Central memory CD8-positive, alpha-beta T cell (primary cell): ENCODE measurements around the gene SVIL.
"Not testable (repeated sequence)": the region's sequence is repeated elsewhere in the genome, so short reads cannot be mapped to it uniquely, and the experiment has no call there.

Experiments
- ATAC-seq: fragments of 150-1000 bp; cut with Tn5 transposase; replicated peaks from 2 replicates; pipeline ENCODE4 v1.10.0; 2022; ENCODE audit warnings: mild to moderate bottlenecking, moderate FRiP score, moderate number of reproducible peaks; ENCODE audit not compliant: poor library complexity, severe bottlenecking; ENCODE audit errors: extremely low read depth
- DNase-seq, 2 donors: peaks; one replicate each; pipeline ENCODE4 v3.0.0; 2021; ENCODE audit warnings: low spot score in 2 of 2
- H3K27ac Mint-ChIP-seq: one replicate; pipeline ENCODE4 v1.8.0; 2022; ENCODE audit warnings: low read depth, mild to moderate bottlenecking, moderate library complexity, mixed read lengths
- H3K27me3 Mint-ChIP-seq: one replicate; pipeline ENCODE4 v1.8.0; 2022; ENCODE audit warnings: mixed read lengths
- H3K36me3 Mint-ChIP-seq: one replicate; pipeline ENCODE4 v1.8.0; 2022; ENCODE audit warnings: mild to moderate bottlenecking, moderate library complexity, mixed read lengths; ENCODE audit not compliant: insufficient read depth
- H3K4me1 Mint-ChIP-seq: one replicate; pipeline ENCODE4 v1.8.0; 2022; ENCODE audit warnings: mixed read lengths
- H3K4me3 Mint-ChIP-seq: one replicate; pipeline ENCODE4 v1.8.0; 2022; ENCODE audit warnings: mild to moderate bottlenecking, moderate library complexity, mixed read lengths
- H3K9me3 Mint-ChIP-seq: one replicate; pipeline ENCODE4 v1.8.0; 2022; ENCODE audit warnings: mixed read lengths

SVIL gene

DNA sequence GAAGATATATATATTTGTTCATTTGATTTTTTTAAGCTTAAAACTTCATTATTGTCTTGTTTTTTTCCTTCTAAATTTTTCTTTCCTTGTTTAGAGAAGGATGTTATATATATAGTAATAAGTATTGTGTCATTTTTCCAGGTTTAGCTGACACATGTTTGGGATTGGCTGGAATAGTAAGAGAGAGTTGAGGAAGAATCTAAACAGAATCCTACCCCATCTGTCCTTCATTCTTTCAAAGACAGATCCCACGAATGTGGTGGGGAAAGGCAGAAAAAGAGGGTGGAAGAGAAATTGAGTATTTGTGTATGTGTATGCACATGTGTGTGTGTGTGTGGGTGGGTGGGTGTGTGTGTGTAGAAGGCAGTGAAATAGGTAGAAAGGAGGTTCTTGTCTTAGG, 132.4 kb downstream of the SVIL start:
- H3K27me3 Mint-ChIP-seq: no peaks in the 10 kb centered on the region
- ATAC-seq (no peak), DNase-seq (no peak)
- peaks cover 9% of the 10 kb centered on the region for H3K36me3 Mint-ChIP-seq
- no peaks in the 10 kb centered on the region for H3K4me1 Mint-ChIP-seq
- no peaks in the 10 kb centered on the region for H3K9me3 Mint-ChIP-seq
- no peak overlapping the region for H3K4me3 Mint-ChIP-seq
- H3K27ac Mint-ChIP-seq: no peak overlapping the region

GRCh38 chr10:29501692-29502091, 133.1 kb downstream of the SVIL start:
- Mint-ChIP-seq H3K36me3 (peaks cover 9% of the 10 kb centered on the region), H3K27ac (no peak overlapping the region), H3K4me1 (no peaks in the 10 kb centered on the region), H3K4me3 (no peak overlapping the region), H3K9me3 (no peaks in the 10 kb centered on the region), H3K27me3 (no peaks in the 10 kb centered on the region)
- no peak for ATAC-seq
- no peak for DNase-seq

DNA sequence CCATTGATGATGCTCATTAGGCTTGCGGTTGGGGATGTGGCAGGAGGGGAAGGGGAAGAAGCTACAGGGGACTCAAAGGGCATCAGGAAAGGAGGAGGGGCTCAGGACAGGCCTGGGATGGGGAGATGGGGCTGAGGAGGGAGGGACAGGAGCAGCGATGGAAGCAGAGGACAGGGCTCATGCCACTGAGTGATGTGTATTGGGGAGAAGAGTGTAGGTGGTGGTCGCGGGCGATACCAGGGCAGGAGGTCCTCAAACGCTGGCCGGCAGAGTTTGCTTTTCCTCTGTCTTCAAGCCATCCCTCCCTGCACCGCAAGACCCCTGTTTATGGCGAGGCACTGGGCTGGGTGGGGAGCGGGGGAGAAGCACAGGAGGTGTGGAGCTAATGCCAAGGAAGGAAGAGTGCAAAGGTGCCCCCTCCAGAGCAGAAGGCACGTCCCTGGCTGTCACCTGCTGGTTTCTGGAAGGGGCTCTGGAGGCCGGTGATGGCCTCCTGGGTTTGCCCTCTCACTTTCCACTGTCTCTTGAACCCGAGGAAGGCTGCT, 134.7 kb downstream of the SVIL start:
- no peaks in the 10 kb centered on the region for H3K27me3 Mint-ChIP-seq
- H3K36me3 Mint-ChIP-seq: peaks cover 8% of the 10 kb centered on the region
- DNase-seq (no peak), ATAC-seq (no peak)
- no peaks in the 10 kb centered on the region for H3K9me3 Mint-ChIP-seq
- H3K4me1 Mint-ChIP-seq: peaks cover 5% of the 10 kb centered on the region
- H3K27ac Mint-ChIP-seq: no peak overlapping the region
- no peak overlapping the region for H3K4me3 Mint-ChIP-seq

DNA sequence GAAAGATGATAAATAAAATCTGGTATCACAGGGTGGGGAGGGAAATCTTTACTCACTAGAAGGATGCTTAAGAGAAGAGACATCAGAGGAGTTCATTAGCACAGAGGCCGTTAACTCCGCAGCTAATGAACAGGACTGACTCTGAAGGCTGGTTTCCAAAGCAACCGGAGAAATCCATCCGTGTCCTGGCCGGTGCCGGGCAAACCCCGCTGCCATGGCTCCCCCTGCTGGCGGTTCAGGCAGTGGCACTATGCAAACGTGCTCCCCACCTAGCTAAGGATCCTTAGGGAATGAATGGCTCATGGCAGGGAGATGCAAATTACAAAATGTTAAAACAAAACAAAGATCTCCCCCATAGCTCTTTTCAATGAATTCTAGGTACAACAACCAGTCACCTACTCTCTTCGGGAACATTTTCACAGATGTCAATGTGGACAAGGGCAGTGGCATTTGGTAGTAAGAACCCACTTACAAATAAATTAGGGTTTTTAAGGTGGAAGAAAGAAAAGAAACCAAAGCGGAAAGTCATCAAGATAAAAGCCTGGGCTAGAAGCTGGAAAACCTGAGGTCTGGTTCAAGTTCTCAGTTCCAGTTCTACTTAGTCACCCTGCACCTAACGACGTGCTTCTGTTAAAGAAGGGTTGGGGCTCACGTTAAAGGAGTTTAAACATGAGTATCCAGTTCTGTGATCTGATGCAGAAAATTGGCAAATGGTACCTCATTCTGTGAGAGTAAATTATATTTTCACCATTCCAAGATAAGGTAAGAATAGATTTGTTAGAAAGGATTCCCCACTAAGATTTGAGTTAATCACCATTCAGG, 138.2 kb downstream of the SVIL start:
- Mint-ChIP-seq H3K27me3 (no peaks in the 10 kb centered on the region), H3K9me3 (no peaks in the 10 kb centered on the region), H3K4me3 (no peak overlapping the region), H3K36me3 (peaks cover 14% of the 10 kb centered on the region), H3K4me1 (peaks cover 5% of the 10 kb centered on the region), H3K27ac (no peak overlapping the region)
- ATAC-seq: no peak
- peak; percentile 26 to 43 for DNase-seq

DNA sequence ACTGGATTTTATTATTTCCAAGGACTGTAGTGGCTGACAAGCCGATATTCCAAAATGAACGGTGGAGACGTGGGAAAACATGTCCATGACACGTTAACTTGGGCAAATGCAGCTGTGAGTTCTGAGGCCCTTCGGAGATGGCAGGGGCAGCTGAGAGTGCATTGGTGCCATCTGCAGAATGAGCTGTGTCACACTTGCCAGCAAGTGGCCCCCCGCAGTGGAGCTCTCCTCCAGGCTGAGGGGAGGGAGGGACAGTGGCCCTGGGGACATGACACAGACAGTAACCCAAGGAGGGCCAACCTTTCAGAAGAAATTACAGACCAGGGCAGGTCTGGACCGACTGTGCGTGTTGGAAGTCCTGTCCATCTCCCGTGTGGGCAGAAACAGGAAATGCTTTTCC, 139.4 kb downstream of the SVIL start:
- Mint-ChIP-seq H3K27ac (no peak overlapping the region), H3K36me3 (peaks cover 24% of the 10 kb centered on the region), H3K4me1 (peaks cover 5% of the 10 kb centered on the region), H3K4me3 (no peak overlapping the region), H3K27me3 (no peaks in the 10 kb centered on the region), H3K9me3 (no peaks in the 10 kb centered on the region)
- DNase-seq (no peak), ATAC-seq (no peak)

- Mint-ChIP-seq H3K36me3 (peaks cover 25% of the 10 kb centered on the region), H3K4me3 (no peak overlapping the region), H3K27me3 (no peaks in the 10 kb centered on the region), H3K9me3 (no peaks in the 10 kb centered on the region), H3K4me1 (peaks cover 5% of the 10 kb centered on the region), H3K27ac (no peak overlapping the region)
- DNase-seq (no peak), ATAC-seq (no peak)
These were observed 141.1 kb downstream of the SVIL start for GRCh38 chr10:29493697-29494096.

GRCh38 chr10:29492774-29493173, 142.0 kb downstream of the SVIL start:
- peaks cover 27% of the 10 kb centered on the region for H3K36me3 Mint-ChIP-seq
- no peaks in the 10 kb centered on the region for H3K9me3 Mint-ChIP-seq
- ATAC-seq: no peak

GRCh38 chr10:29491918-29492317, 142.9 kb downstream of the SVIL start:
- H3K4me3 Mint-ChIP-seq: no peak overlapping the region
- no peaks in the 10 kb centered on the region for H3K9me3 Mint-ChIP-seq
- peaks cover 27% of the 10 kb centered on the region for H3K36me3 Mint-ChIP-seq
- no peak overlapping the region for H3K27ac Mint-ChIP-seq
- no peaks in the 10 kb centered on the region for H3K27me3 Mint-ChIP-seq
- peaks cover 18% of the 10 kb centered on the region for H3K4me1 Mint-ChIP-seq
- no peak for ATAC-seq
- no peak for DNase-seq

More at GRCh38 chr10:29492774-29493173, 142.0 kb downstream of the SVIL start:
- Mint-ChIP-seq H3K27me3 (no peaks in the 10 kb centered on the region), H3K27ac (no peak overlapping the region), H3K4me3 (no peak overlapping the region), H3K4me1 (peaks cover 9% of the 10 kb centered on the region)
- no peak for DNase-seq

GRCh38 chr10:29490781-29491280, 143.9 kb downstream of the SVIL start:
- H3K27me3 Mint-ChIP-seq, H3K27ac Mint-ChIP-seq, ATAC-seq, DNase-seq, H3K4me3 Mint-ChIP-seq, H3K9me3 Mint-ChIP-seq: not testable (repeated sequence)
- Mint-ChIP-seq H3K36me3 (peaks cover 29% of the 10 kb centered on the region), H3K4me1 (peaks cover 14% of the 10 kb centered on the region)

- H3K9me3 Mint-ChIP-seq, H3K27me3 Mint-ChIP-seq, H3K27ac Mint-ChIP-seq, H3K4me3 Mint-ChIP-seq, DNase-seq: not testable (repeated sequence)
- H3K36me3 Mint-ChIP-seq: peaks cover 28% of the 10 kb centered on the region
- peak; percentile 68 for ATAC-seq
- H3K4me1 Mint-ChIP-seq: peaks cover 14% of the 10 kb centered on the region
These were observed 146.3 kb downstream of the SVIL start for GRCh38 chr10:29488471-29488870.

DNA sequence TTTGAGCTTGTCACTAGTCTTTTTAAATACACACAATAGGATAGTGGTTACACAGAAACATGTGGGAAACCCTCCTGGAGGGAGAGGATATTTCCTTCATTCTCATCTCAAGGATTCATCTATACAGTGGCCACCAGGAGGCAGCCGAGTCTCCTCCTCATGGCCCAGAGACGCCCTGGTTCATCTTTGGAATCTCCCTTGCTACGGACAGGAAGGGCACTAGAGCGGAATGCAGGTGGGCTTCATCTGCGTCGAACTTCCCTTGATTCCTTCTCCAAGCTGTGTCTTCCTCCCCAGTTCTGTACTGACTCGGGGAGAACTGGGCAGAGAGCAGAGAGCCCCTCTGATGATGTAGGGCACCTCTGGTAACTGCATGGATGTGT, 146.9 kb downstream of the SVIL start:
- not testable (repeated sequence) for DNase-seq, H3K27me3 Mint-ChIP-seq, ATAC-seq, H3K9me3 Mint-ChIP-seq, H3K4me3 Mint-ChIP-seq
- Mint-ChIP-seq H3K36me3 (peaks cover 26% of the 10 kb centered on the region), H3K4me1 (peaks cover 19% of the 10 kb centered on the region), H3K27ac (peak overlapping the region; percentile 10)

DNA sequence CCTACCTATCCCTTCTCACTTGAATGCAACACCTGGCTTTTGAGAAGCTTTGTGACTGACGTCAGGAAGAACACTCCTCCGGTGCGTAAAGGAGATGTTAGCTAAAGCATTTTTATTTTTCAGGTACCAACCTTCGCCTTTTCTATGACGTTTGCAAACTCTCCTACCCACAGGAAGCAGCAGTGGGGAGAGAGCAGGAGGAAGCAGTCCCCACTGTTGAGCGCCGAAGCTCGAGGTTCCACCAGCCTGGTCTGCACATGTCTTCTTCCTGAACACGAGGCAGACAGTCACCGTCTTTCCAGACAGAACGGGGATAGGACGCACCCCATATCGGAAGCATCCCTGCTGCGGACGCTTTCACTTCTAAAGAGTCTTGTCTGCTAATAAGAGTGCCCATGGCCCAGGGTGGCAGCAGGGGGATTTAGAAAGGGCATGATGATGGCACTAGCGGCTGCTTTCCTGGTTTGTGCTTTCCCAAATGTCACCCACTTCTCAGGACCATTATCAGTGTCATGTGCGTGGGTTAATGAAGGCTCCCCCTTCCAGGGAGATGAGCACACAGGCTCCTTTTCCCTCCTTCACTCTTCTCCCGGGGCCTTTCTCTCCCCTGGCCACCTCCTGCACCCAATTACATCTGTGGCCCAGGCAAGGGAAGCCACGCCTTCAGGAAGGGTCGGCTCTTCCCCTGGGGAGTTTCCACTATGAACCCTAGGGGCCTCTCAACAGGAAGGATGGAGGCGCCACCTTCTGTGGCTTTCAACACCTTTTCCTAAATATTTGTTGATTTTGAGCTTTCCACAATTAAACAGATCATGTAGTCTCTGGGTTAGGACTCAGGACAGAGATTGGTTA, 147.5 kb downstream of the SVIL start:
- Mint-ChIP-seq H3K27ac (peak overlapping the region; percentile 10), H3K4me3 (peak overlapping the region; percentile 18), H3K4me1 (peaks cover 24% of the 10 kb centered on the region), H3K36me3 (peaks cover 23% of the 10 kb centered on the region)
- ATAC-seq: peak; percentile 24
- not testable (repeated sequence) for DNase-seq, H3K27me3 Mint-ChIP-seq, H3K9me3 Mint-ChIP-seq
